BJ (cell line): ENCODE results near the gene SHROOM3. TPM values are rescaled to one million over a fixed set of nuclear protein-coding genes. Genes with fewer than 3 reads are reported as not detected.

Experiments
- CTCF ChIA-PET: fragments of 350-600 bp; formaldehyde crosslinking; extraction: SDS; loops from one replicate; lab custom pipeline; 2021; ENCODE audit warnings: antibody characterized with exemption, inconsistent platforms; lab: Yijun Ruan, JAX
- POLR2A ChIA-PET: fragments of 300-600 bp; sonication (Branson Sonifier 250); formaldehyde crosslinking; extraction: SDS; loops from one replicate; lab custom pipeline; 2021; ENCODE audit warnings: antibody characterized with exemption; lab: Charles Lee
- DNase-seq: peaks from one replicate; pipeline ENCODE4 v3.0.0-alpha.2; 2011; ENCODE audit warnings: low read depth
- H3K27me3 ChIP-seq: 2 replicates; pipeline ENCODE4 v1.6.0; 2011; ENCODE audit warnings: low read length; ENCODE audit not compliant: control insufficient read depth, insufficient read depth
- H3K36me3 ChIP-seq: 2 replicates; pipeline ENCODE4 v1.5.1; 2011; ENCODE audit warnings: low read length; ENCODE audit not compliant: control insufficient read depth, insufficient read depth
- H3K4me3 ChIP-seq: 2 replicates; pipeline ENCODE4 v1.5.1; 2011; ENCODE audit warnings: low read depth, mild to moderate bottlenecking, control low read depth, low read length
- polyA plus RNA-seq: library from polyadenylated mRNA; depleted of rRNA; stranded (reverse); fragments of >200 nt; gene quantifications from 2 replicates; pipeline ENCODE4 v1.2.3, GENCODE V29; 2011
- TF ChIP-seq, protein P1 (sequence below): IDR thresholded peaks from 2 replicates; pipeline ENCODE4 v1.5.1; 2011; ENCODE audit warnings: low read depth, mild to moderate bottlenecking, control low read depth, inconsistent platforms, low read length, moderate library complexity; ENCODE audit not compliant: insufficient read depth

The SHROOM3 gene
- polyA plus RNA-seq, 1 experiment = 46.1 TPM

DNA sequence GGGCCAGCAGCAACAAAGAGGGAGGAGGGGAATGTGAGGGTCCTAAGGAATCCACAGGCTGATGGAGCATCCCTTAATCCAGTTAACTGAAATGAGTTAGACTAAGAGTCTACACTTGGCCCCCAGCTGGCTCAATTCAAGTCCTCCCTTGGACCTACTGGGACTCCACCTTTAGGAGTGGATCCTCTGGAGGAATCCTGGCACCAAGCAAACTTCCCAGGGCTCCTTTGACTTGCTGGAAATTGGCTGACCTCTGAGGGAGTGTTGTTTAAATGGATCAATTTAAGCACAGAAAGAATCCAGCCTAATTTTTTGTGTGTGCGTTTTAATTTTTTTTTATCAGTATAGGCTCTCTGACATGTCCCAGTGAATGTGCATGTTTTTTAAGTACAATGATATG, 114.7 kb downstream of the SHROOM3 start:
- ChIA-PET CTCF (interaction anchor here (0.6 kb wide), 1 partner anchor 366 kb away, joined by 3 read pairs; no protein-coding TSS in a partner anchor), POLR2A (no interaction called here)
- no peak overlapping the region for H3K4me3 ChIP-seq
- no peaks in the 10 kb centered on the region for H3K27me3 ChIP-seq
- DNase-seq = no peak
- H3K36me3 ChIP-seq = no peaks in the 10 kb centered on the region
- TF ChIP-seq, protein P1, sequence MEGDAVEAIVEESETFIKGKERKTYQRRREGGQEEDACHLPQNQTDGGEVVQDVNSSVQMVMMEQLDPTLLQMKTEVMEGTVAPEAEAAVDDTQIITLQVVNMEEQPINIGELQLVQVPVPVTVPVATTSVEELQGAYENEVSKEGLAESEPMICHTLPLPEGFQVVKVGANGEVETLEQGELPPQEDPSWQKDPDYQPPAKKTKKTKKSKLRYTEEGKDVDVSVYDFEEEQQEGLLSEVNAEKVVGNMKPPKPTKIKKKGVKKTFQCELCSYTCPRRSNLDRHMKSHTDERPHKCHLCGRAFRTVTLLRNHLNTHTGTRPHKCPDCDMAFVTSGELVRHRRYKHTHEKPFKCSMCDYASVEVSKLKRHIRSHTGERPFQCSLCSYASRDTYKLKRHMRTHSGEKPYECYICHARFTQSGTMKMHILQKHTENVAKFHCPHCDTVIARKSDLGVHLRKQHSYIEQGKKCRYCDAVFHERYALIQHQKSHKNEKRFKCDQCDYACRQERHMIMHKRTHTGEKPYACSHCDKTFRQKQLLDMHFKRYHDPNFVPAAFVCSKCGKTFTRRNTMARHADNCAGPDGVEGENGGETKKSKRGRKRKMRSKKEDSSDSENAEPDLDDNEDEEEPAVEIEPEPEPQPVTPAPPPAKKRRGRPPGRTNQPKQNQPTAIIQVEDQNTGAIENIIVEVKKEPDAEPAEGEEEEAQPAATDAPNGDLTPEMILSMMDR = no peak

DNA sequence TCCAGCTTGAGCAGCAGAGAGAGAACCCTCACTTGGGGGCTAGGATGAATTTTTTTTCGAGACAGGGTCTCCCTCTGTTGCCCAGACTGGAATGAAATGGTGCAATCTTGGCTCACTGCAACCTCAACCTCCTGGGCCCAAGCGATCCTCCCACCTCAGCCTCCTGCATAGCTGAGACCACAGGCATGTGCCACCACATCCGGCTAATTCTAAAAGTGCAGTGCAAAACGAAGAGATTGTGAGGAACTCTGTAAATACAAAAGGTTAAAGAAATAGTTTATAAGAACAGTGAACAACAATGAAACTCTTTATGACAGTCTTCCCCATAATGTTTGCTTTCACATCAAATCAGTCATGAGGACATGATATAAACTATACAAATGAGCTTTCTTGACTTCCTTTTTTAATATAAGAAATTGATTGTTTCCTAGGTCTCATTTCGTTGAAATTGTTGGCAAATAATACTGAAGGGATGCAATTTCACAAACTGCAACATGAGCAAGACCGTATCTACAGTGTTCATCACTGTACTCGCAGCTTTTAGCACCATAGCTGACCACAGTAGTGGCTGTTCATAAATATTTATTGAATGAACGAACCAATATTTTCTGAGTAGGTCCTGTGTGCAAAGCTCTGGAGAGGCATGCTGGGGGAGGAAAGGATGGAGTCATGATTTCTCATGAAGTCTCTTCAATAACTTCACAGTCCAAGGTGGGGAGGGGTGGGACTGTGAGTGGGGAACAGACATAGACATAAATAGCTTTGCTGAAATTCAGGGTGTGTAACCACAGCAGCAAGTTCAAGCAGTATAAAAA, 116.1 kb downstream of the SHROOM3 start:
- POLR2A ChIA-PET = no interaction called here
- no peak for DNase-seq
- CTCF ChIA-PET = interaction anchor here (0.8 kb wide), 1 partner anchor 9 kb away, joined by 3 read pairs; no protein-coding TSS in a partner anchor
- H3K36me3 ChIP-seq = no peaks in the 10 kb centered on the region
- H3K27me3 ChIP-seq = no peaks in the 10 kb centered on the region
- no peak overlapping the region for H3K4me3 ChIP-seq
- TF ChIP-seq, protein P1 = no peak

DNA sequence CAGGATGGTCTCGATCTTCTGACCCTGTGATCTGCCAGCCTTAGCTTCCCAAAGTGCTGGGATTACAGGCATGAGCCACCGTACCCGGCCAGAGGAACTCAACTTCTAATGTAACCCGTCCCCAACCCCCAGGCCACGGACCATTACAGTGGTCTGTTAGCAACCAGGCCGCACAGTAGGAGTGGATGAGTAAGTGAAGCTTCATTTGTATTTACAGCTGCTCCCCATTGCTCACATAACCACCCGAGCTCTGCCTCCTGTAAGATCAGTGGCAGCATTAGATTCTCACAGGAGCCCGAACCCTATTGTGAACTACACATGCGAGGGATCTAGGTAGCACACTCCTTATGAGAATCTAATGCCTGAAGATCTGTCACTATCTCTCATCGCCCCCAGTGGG, 119.6 kb downstream of the SHROOM3 start:
- Histone ChIP-seq H3K36me3 (no peaks in the 10 kb centered on the region), H3K4me3 (no peak overlapping the region), H3K27me3 (no peaks in the 10 kb centered on the region)
- TF ChIP-seq, protein P1 = no peak
- ChIA-PET POLR2A (no interaction called here), CTCF (interaction anchor here (1.2 to 1.5 kb wide), 2 partner anchors 12 to 203 kb away, joined by 3 read pairs; no protein-coding TSS in a partner anchor)
- no peak for DNase-seq

DNA sequence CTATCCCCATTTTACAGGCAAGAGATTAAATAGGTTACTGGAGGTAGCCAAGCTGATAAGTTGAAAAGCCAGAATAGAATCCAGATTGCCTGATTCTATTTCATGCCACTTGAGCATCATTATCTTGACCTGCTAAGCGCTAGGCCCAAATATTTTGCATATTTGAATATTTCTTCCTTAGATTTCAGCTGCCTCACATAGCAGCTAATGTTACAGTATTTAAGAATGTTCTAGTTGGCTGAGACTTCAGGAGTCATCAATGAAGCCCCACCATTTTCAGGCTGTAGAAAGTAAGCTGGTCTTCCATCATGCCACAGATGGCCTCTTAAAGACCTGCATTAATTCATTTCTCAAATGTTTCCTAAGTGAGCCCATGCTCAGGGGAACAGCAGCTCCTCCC, 121.4 kb downstream of the SHROOM3 start:
- TF ChIP-seq, protein P1 = no peak
- ChIA-PET POLR2A (no interaction called here), CTCF (interaction anchor here (1.1 to 1.6 kb wide), 2 partner anchors 9 to 51 kb away, joined by 3 to 4 read pairs; no protein-coding TSS in a partner anchor)
- no peak for DNase-seq
- Histone ChIP-seq H3K27me3 (no peaks in the 10 kb centered on the region), H3K36me3 (no peaks in the 10 kb centered on the region), H3K4me3 (no peak overlapping the region)

DNA sequence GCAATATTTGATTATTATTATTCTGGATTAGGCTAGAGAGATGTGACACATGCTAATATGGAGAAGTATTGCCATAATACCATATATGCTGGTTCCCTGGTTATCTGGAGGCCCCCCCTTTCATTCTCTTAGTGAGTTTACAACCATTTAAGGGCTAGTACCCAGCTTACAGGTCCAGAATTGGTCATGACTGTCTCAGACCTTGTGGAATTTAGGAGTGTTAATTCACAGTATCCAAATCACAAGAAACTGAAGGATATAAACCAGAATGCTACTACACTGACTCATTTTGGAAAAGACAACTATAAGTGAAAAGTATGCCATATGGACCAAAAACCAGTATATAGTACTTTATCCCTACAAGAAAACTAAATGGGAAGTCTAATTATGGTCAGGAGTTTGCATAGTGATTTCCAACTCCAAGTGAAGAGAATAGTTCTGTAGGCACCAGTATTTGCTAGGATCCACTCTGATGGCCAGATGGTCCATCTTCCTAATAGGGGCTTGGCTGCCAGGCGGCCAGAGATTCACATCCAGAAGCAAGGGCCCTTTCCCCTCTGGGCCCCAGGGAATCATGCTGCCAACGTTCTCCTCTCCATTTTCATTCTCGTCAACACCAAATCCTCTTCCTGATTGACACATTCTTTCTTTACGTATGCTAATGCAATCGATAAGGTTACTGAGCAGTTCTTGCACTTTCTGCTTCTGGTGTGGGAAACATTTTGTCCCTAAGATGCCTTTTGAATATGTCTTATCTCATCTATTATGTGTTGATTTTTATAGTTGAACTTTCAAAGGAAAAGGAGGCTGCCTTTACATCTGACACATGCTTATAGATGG, 123.6 kb downstream of the SHROOM3 start:
- CTCF ChIA-PET = no interaction called here
- TF ChIP-seq, protein P1 = no peak
- no peaks in the 10 kb centered on the region for H3K36me3 ChIP-seq
- POLR2A ChIA-PET = no interaction called here
- no peaks in the 10 kb centered on the region for H3K27me3 ChIP-seq
- no peak overlapping the region for H3K4me3 ChIP-seq
- DNase-seq = no peak
